Fibroblast of gingiva (primary cell): ENCODE measurements around the gene CELF4.

ENCODE experiments used
- DNase-seq: peaks from one replicate; pipeline ENCODE4 v3.0.0-alpha.2; 2011; ENCODE audit warnings: low read depth

CELF4 gene

DNA sequence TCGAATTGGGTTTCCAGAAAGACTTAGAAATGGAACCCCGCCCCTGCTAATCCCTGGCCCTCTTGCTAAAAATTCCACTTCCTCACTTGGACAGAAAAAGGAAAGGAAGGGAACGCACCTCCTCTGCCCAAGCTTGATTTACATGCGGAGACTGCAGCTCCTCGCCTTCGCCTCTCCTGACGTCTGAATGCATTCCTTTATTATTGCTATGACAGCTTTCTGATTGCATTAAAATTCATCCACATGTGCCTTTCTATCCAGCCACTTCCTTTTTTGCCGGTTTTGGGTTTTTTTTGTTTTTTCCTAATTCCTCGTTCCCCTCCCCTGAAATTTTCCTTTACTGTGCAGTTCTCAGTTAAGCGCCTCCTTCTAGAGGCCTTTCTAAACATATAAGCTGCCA is 287.8 kb downstream of the CELF4 start:
- no peak for DNase-seq

DNA sequence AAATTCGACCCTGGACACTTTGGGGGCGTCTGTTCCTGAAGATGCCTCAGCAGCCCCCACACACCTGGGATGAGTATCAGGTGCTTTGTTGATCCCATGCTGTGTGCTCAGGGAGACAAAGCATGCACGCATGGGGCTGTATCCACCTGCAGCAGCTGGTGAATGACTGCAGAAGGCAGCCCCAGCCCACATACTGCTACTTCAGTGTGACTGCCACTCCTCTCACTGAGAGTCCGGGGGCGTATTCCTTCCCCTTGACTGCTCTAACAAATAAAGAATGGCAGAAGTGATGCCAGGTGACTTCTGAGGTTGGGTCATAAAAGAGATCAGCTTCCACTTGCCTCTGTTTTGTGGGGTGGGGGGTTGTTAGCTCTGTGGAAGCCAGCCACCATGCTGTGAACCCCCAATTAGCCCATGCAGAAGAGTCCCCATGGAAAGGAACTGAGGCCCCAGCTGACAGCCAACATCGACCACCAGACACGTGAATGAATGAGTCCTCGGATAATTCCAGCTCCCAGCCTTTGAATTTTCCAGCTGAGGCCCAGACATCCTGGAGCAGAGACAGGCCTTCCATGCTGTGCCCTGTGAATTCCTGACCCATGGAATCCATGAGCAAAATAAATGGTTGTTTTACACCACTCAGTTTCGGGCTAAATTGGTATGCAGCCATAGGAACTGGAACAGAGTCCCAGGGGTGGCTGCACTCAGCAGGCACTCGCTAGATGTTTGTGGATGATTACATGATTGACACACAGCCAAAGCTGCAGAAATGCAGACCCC is 289.3 kb downstream of the CELF4 start:
- no peak for DNase-seq

DNA sequence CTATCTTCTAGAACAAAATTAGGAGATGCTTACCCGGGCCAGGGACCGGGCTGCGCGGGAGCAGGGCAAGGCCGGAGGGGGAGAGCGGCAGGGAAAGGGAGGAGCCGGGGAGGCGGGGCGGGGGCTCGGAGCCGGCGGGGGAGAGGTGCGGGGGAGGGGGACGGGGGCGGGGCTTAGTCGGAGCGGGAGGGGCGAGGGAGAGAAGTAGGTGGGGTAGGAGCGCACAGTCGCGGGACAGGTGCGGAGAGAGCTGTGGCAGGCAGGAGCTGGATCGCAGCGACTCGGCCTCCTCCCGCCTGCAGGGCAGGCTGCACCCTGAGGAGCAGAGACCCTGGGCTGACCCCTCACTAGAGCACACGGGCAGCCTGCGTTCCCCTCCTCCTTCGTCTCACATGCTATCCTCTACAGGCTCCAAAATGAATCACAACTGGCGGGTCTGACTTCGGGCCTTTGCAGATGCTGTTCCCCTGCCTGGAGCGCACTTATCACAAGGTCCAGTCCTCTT is 290.3 kb downstream of the CELF4 start:
- DNase-seq: no peak

DNA sequence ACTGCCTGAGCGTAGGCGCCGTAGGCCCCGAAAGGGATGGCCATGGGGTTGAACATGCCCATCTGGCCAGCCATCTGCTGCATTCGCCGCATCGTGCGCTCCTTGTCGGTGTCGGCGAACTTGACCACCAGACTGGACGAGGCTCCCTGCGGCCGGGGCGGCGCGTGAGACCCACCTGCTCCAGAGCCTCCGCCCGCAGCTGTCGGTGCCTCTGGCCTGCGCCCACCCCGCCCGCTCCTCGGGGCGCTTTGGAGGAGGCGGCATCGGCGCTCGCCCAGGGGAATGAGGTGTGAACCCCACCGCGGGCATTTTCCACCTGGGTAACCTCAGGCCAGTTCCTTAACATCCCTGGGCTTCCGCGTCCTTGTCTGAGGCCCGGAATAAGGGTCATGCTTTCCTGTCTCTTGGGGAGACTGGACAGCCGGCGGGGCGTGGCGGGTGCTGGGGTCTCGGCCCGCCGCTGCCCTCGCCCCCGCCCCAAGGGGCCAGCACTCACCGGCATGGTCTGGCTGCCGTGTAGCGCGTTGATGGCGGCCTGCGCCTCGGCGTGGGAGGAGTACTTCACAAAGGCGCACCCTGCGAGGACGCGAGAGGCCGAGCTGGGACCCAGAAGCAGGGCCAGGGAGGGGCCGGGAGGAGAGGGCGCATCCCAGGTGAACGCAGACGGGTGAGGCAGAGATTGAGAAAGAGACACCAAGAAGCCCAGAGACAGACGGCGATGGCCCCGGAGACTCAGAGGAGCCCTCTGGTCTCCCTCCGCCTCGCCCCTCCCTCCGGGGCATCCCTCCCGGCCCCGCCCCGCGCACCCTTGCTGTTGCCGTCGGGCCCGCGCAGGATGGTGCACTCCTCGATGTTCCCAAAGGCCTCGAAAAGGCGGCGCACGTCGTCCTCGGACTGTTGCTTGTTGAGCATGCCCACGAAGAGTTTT is 291.0 kb downstream of the CELF4 start:
- DNase-seq: no peak

DNA sequence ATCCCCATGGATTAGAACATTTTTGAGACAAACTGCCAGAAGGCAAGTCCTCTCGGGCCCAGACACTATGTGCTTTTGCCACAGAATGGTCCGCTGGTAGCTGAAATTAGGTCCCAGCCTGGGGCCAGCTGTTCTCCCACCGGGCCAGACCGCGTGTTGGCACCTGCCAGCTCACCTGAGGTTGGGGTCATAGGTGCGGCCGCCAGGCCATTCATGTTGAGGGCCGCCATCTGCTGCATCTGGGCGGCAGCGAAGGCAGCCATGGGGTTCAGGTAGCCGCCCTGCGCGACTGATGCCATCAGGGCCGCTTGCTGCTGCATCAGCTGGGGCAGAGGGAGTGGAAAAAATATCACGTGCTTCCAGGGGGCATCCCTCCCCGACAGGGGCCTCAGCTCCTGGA is 292.8 kb downstream of the CELF4 start:
- DNase-seq: no peak

DNA sequence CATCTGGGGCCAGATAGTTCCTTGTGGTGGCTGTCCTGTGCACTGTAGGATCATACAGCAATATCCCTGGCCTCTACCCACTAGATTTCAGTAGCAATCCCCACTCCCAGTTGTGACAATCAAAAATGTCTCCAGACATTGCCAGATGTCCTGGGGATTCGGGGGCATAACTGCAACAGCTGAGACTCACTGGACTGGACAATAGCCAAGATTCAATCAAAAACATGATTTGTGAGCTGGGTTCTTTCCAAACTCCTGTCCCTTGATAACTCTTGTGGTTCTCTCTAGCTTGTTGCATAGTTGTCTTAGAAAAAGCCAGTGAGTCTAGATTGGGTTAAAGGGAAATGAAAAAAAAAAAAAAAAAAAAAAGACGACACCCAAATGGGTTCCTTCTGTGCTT is 293.4 kb downstream of the CELF4 start:
- no peak for DNase-seq

DNA sequence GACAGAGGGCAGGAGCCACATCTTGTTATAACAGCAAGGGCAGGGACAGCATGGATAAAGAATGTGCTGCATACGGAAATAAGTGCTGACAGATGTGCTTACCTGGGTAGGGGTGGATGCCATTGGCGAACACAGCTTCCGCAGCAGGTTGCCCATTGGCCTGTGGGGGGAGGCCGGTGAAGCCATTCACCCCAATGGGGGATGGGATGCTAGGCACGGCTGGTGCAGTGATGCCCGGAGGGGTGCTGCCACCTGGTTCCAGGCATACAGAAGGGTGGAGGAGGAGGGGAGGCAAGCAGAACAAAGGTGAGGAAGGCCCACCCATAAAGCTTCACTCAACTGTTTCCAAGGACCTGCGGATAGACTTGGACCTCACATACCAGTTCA is 294.9 kb downstream of the CELF4 start:
- DNase-seq: no peak

DNA sequence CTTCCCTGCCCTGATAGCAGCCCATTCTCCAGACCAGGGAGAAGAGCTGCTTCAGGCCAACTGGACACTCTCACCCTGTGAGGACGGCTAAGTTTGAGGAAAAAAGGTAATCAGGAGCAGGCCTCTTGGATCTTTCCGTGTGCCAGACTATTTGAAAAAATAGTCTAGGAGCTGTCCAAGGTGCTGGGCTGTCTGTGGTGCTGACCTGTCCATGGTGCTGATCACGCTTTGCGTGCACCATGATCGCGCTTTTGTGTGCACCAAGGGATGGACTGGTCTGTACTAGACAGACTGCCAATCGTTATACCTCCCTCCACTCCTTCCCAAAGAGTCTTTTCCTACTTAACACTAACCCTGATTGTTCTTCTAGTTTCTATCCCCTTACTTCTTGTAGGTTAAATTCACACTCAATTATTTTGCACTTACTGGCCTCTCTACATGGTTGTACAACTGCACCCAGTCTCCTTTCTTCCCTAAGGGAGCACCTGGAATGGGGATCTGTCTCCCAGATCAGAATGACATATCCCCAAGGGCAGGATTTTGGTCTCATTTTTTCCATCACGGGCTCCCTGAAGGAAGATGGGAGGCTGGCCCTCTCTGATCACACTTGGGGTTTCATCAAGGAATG is 295.4 kb downstream of the CELF4 start:
- peak; percentile 29 for DNase-seq

DNA sequence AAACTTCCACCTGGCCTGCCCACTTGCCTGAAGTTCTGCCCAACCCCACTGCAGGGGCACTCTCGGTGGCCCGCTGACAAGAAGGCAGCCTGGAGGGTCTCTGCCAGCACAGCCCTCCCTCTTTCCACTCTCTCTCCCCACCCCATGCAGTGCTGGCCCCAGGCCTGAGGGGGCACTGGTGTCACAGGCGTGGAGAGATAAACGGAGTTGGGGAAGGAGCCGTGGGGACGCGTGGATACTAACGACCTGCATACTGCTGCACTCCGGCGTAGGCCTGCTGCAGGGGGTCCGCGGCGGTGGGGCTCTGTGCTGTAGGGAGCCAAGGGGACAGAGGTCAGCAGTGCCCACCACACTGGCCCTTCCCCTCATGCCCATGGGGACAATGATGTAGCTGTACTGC is 299.3 kb downstream of the CELF4 start:
- no peak for DNase-seq

DNA sequence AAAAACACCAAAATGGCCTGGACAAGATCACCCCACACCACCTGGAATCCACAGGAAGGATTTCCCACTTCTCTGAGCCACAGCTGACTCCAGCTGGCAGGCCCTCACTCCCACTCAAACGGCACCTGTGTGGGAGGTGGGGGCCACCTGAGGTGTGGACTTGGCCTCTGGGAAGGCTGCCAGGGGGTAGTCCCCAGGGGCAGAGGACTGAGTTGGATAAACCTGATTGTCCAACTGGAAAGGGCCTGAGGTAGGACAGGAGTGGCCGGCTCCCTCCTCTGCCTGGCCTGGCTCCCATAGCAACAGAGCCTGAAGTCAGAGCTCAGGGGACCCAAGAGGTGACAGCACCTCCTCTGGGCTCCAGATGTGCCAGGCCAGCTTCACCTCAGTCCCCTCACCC is 300.2 kb downstream of the CELF4 start:
- DNase-seq: no peak

DNA sequence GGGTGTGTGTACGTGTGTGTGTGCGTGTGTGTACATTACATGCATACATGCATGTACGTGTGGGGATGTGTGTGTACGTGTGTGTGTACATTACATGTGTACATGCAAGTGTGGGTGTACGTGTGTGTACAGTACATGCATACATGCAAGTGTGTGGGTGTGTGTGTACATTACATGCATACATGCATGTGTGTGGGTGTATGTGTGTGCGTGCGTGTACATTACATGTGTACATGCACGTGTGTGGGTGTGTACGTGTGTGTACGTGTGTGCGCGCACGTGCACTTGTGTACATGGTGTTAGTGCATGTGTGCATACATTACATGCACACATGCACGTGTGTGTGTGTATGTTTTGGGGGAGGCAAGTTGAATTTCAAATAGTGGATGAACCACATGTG is 300.6 kb downstream of the CELF4 start:
- no peak for DNase-seq

DNA sequence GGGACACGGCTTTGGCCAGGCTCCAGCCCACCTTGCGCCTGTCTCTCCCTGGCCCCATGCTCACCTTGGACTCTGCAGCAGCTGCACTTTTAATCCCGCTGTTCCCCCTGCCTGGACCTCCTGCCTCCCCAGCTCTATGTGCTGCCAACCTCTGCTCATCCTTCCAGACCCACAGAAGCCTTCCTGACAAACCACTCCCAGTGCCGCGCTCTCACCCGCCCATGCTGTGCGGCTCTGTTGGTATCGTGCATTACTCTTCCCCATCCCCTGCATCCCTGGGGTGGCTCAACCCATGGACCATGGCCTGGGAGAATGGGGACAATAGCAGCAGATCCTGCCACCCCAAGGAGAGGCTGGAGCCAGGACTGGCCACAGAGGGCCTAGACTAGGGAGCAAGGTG is 303.6 kb downstream of the CELF4 start:
- no peak for DNase-seq

DNA sequence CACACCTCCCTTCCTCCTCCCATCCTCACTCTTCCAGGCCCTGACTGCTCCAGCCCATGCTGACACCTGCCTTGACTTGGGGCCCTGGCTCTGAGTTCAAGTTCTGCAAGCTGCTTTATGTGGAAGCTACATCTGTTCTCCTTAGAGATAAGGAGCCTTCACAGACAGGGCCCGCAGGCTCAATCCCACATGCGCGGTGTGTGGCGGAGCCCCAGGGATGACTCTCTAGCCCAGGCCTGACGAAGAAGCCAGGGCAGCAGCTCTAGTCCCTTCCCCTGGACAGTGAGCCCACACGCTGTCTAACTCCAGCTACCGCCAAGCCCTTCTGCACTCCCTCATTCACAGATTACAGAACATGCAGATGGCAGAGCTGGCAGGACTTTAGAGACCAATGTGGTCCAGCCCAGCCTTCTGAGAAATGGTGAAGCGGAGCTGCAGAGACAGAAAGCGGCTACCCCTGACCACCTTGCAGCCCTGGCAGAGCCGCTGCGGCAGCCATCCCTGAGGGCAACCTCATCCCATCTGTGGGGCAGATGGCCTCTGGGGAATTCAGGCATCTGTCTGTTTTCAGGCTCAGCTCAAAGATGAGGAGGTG is 304.3 kb downstream of the CELF4 start:
- no peak for DNase-seq

DNA sequence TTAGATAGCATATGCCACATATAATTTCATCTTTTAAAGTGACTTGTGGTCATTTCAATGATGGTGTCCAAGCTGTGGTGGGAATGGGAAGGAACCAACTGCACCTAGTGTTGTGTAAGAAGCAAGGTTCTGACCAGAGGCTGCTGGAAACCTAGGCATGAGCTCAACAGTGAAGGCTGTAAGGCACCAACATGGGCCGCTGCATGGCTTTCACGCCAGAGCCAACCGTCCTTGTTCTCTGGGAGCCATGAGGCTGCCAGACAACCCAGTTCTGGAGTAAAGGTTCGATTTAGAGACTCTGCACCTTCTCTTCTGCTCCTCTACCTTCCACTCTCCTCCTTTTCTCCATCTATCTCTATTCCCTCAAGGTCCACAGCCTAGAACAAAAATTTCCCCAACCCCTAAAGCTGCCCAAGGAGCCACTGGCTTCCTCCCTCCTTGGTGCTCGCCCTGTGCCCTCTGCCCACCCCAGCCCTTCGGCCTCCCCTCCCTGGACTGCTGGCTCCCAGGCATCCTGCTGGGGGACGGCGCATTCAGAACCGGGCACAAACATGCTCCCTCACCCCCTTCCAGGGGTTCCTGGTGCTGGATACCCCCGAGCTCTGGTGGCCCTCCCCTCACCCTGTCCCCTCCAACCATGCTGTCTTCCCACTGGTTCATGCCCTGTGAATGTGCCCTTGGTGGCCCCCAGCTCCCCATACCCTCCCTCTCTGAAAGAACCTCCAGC is 305.1 kb downstream of the CELF4 start:
- DNase-seq: no peak

DNA sequence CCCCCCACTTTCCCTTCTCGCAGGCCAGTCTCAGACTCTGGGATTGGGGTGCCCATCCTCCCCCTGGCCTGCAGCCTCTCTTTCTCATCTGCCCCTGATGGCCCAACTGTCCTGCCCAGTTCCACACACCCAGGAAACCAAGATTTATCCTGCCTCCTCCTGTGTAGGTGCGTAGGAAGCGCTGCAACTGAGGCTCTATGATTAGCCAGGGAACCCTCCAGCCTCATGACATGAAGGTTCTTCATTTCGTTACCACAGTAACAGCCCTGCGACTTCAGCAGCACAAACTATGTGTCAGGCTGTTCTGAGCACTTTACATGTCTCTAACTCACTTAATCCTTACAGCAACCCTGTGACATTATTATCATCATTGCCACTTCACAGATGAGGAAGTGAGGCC is 305.9 kb downstream of the CELF4 start:
- DNase-seq: no peak

DNA sequence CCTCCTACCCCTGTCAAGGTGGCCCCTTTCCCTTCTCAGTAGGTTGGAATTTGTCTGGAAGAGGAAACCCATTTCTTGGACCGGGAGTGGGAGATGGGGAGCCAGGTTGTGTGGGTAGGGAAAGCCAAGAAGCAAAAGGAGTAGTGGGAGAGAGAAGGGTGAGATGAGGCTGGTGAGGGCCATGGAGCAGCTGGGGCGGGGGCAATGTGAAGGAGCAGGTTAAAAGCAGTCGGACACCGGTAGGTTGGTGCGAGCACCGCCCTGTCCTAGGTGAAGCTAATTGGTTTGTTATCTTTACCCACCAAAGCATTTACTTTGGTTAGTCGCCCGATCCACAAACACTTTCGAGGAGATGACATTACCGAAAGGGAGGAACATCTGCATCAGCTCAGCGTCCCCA is 306.8 kb downstream of the CELF4 start:
- no peak for DNase-seq

DNA sequence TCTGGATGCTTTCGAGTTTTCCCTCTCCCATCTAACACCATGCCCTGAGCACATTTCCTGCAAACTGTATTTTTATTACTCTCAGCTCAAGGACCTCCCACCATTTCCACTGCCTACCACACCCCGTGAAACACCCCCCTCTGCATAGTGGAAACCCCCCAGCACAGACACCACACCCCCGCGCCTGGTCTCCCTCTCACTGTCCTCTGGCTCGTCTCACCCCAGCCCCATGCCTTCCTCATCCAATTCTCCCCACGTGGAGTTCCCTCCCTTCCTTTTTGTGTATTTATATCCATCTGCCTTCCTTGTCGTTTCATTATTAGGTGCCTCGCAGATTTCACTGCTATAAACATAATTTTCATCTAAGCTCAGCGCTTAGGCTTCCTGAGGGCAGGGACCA is 307.5 kb downstream of the CELF4 start:
- DNase-seq: no peak

DNA sequence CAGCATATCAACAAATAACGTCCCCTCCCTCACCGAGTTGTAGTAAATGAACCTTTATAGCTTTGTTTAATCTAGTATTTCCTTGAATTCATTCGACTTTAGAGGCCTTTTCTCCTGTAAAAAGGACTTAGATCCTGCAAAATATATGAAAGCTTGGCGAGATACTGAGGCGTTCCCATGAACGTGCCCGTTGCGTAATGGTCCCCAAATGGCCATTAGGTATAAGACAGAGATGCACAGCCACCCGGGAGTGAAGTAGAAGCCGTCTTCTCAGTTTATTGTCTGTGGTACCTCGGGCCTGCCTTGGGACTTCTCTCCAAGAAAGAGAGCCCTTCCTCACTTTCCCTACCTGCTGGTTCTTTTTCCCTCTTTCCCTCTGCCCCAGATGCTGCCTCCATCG is 310.6 kb downstream of the CELF4 start:
- DNase-seq: no peak

DNA sequence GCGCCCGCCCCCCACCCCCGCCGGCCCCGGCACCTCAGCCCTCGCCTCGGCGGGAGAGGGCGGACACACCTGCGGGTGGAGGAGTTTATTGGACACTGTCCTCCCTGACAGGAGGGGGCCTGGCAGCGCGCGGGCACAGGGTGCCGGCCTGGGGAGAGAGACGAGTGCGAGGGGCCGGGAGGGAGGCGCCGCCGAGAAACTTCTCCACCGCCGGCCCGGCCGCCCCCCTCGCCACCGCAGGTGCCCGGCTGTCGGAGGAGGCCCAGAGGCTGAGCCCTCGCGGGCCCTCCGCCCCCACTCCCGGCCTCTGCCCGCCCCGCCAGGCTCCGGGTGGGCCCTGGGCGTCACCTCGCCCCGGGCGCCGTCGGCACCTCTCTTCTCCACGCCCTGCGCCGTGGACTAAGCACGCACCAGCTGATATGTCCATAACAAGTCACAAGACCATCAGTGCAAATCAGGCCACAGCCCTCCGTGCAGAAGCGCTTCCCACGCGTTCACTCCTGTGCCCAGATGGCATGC is 311.3 kb downstream of the CELF4 start:
- no peak for DNase-seq

DNA sequence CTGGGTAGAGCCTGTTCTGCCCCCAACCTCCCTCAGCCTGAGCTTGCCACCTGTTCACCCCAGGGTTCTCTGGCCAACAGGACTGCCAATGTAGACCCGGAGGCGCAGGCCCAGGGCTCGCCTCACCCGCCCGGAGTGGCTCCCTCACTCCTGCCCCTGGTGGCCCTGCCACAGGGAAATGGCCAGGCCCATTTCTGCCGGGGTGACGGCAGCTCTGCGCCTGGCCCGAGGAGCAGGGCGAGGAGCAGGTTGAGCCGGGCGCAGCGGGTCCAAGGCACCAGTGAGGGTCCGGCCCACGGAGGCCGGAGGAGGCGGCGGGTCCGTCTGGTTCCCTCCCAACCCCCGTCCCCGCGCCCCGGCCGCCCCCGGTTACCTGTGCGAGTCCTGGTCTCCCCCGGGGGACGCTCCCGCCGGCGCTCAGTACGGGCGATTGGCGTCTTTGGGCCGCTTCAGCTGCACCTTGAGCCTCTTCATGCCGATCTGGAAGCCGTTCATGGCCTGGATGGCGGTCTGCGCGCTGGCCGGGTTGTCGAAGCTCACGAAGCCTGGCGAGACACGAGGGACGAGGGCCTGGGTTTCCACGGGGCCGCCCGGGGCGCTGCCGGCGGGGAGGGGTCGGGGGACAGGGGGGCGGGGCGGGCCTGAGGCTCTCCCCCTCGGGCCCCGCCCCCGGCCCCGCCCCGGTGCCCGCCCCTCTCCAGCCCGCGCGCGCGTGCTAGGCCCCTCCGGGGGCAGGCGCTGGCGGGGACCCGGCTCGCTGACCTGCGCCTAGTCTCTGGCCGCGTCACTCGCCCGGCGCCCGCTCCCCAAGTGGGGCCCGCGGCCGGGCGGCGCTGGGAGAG is 312.0 kb downstream of the CELF4 start:
- no peak for DNase-seq
